HepG2 (cell line): ENCODE measurements around the gene SUSD4.

Source experiments
- ATM ChIP-seq: fragments of 450-650 bp; IDR thresholded peaks from 2 replicates; pipeline ENCODE4 v1.7.1; 2017; ENCODE audit warnings: mild to moderate bottlenecking, borderline replicate concordance
- BRCA1 ChIP-seq: sonication (generic); formaldehyde crosslinking; IDR thresholded peaks from 2 replicates; pipeline ENCODE4 v1.4.0; 2020; ENCODE audit warnings: missing genetic modification reagents
- CTCF ChIP-seq: sonication (generic); formaldehyde crosslinking; IDR thresholded peaks from 2 replicates; pipeline ENCODE4 v1.5.0; 2020; ENCODE audit warnings: mild to moderate bottlenecking, missing genetic modification reagents, moderate library complexity
- EZH2 ChIP-seq: conservative IDR thresholded peaks from 2 replicates; pipeline ENCODE4 v1.6.1; 2012; ENCODE audit warnings: mild to moderate bottlenecking, low read depth, low read length, moderate library complexity
- FOXA1 ChIP-seq, 2 experiments: fragments of 450-650 bp in 1 of 2; sonication (generic) in 1 of 2; formaldehyde crosslinking in 1 of 2; IDR thresholded peaks; 2 replicates each; pipeline versions ENCODE4 v1.4.0 to v1.6.1; 2016 to 2020; ENCODE audit warnings: missing genetic modification reagents in 1 of 2
- JUNB ChIP-seq: sonication (generic); formaldehyde crosslinking; IDR thresholded peaks from 2 replicates; pipeline ENCODE4 v1.8.0; 2022; ENCODE audit warnings: missing genetic modification reagents, mild to moderate bottlenecking, borderline replicate concordance
- KAT8 ChIP-seq: IDR thresholded peaks from 2 replicates; pipeline ENCODE4 v1.6.1; 2016; ENCODE audit warnings: missing genetic modification reagents, missing compliant biosample characterization
- KMT2A ChIP-seq: sonication (generic); formaldehyde crosslinking; IDR thresholded peaks from 2 replicates; pipeline ENCODE4 v1.4.0; 2020; ENCODE audit warnings: missing genetic modification reagents
- NFIC ChIP-seq: IDR thresholded peaks from 2 replicates; pipeline ENCODE4 v1.6.1; 2012; ENCODE audit warnings: mild to moderate bottlenecking, low read length, inconsistent platforms
- TEAD2 ChIP-seq: sonication (generic); formaldehyde crosslinking; IDR thresholded peaks from 2 replicates; pipeline ENCODE4 v1.9.0; 2021; ENCODE audit warnings: missing genetic modification reagents
- ZNF136 ChIP-seq: sonication (generic); formaldehyde crosslinking; IDR thresholded peaks from 2 replicates; pipeline ENCODE4 v1.8.1; 2022; ENCODE audit warnings: low read depth, mild to moderate bottlenecking, moderate library complexity, missing genetic modification reagents
- ZNF138 ChIP-seq: sonication (generic); formaldehyde crosslinking; IDR thresholded peaks from 2 replicates; pipeline ENCODE4 v1.5.0; 2020; ENCODE audit warnings: mild to moderate bottlenecking, low read depth, missing genetic modification reagents
- ZNF33A ChIP-seq: sonication (generic); formaldehyde crosslinking; IDR thresholded peaks from 2 replicates; pipeline ENCODE4 v1.5.1; 2020; ENCODE audit warnings: missing genetic modification reagents, mild to moderate bottlenecking, moderate library complexity, borderline replicate concordance
- ZNF766 ChIP-seq: sonication (generic); formaldehyde crosslinking; IDR thresholded peaks from 2 replicates; pipeline ENCODE4 v1.5.0; 2020; ENCODE audit warnings: missing genetic modification reagents, borderline replicate concordance

GRCh38 chr1:223319905-223320580, 43.9 kb downstream of the SUSD4 start:
- TF ChIP-seq ZNF138 (CRISPR knock-in tag), result no peak
- TF ChIP-seq ZNF766, result no peak
- TF ChIP-seq BRCA1 (CRISPR knock-in tag), result no peak
- TF ChIP-seq CTCF, result no peak
- no peak for TF ChIP-seq NFIC
- TF ChIP-seq ZNF136 (CRISPR knock-in tag), result no peak
- TF ChIP-seq ATM, result no peak
- TF ChIP-seq JUNB, result no peak
- no peak for TF ChIP-seq EZH2
- TF ChIP-seq FOXA1 (IDR thresholded peaks at IDR 0.05), result no peak
- no peak for TF ChIP-seq FOXA1 (CRISPR knock-in tag; IDR thresholded peaks at IDR 0.05)
- TF ChIP-seq KMT2A, result no peak
- TF ChIP-seq KAT8 (CRISPR knock-in tag), result no peak
- no peak for TF ChIP-seq TEAD2 (CRISPR knock-in tag)
- no peak for TF ChIP-seq ZNF33A
